Upper lobe of left lung (tissue), 6 donors: ENCODE data around the gene PTX4. TPM values are rescaled to one million over a fixed set of nuclear protein-coding genes. Genes with fewer than 3 reads are reported as not detected.

Experiments used
- ATAC-seq, 2 donors: fragments of 200-7000 bp; cut with Tn5 transposase; one replicate each; pipeline ENCODE4 v1.9.1; 2022; ENCODE audit warnings: mild to moderate bottlenecking in 2 of 2, moderate library complexity in 2 of 2; ENCODE audit not compliant: low FRiP score in 2 of 2
- DNase-seq, 2 donors: peaks; one replicate each; pipeline ENCODE4 v3.0.0-alpha.2; 2019 to 2020
- H3K27ac ChIP-seq, 4 donors: fragments of 200-600 bp; sonication (generic); one replicate each; pipeline ENCODE4 v1.5.1; 2016 to 2019
- H3K27me3 ChIP-seq, 4 donors: fragments of 200-600 bp; sonication (generic); one replicate each; pipeline ENCODE4 v1.5.1; 2017 to 2019
- H3K36me3 ChIP-seq, 4 donors: fragments of 200-600 bp; sonication (generic); one replicate each; pipeline ENCODE4 v1.5.1; 2016 to 2019
- H3K4me1 ChIP-seq, 4 donors: fragments of 200-600 bp; sonication (generic); one replicate each; pipeline ENCODE4 v1.5.1; 2018 to 2019
- H3K4me3 ChIP-seq, 4 donors: fragments of 200-600 bp; sonication (generic); one replicate each; pipeline ENCODE4 v1.5.1; 2017 to 2019; ENCODE audit warnings: mild to moderate bottlenecking in 2 of 4, moderate library complexity in 1 of 4
- H3K9me3 ChIP-seq, 4 donors: fragments of 200-600 bp; sonication (generic); one replicate each; pipeline ENCODE4 v1.5.1; 2018 to 2019
- EP300 ChIP-seq, 4 donors: sonication (generic); formaldehyde crosslinking; IDR thresholded peaks; one replicate each; pipeline ENCODE4 v1.5.1; 2017; ENCODE audit warnings: antibody characterized with exemption in 4 of 4, control low read depth in 2 of 4
- POLR2A ChIP-seq, 4 donors: fragments of 450-650 bp; IDR thresholded peaks; one replicate each; pipeline ENCODE4 v1.5.1; 2016 to 2017; ENCODE audit warnings: antibody characterized with exemption in 4 of 4, mild to moderate bottlenecking in 2 of 4
- POLR2AphosphoS5 ChIP-seq, 2 donors: sonication (generic); formaldehyde crosslinking; IDR thresholded peaks; one replicate each; pipeline ENCODE4 v1.5.1; 2017; ENCODE audit warnings: antibody characterized with exemption in 2 of 2
- WGBS, 2 donors: methylation state at CpG; one replicate each; pipeline ENCODE4 v1.1.5; 2017 to 2018; 5-methylcytosine and 5-hydroxymethylcytosine counted together
- total RNA-seq, 6 donors: library from RNA; depleted of rRNA in 4 of 6; stranded (reverse); fragments of >200 nt in 4 of 6; gene quantifications; one replicate each; pipeline versions ENCODE4 v1.1.0 to v1.2.1, GENCODE V29; 2016 to 2021
- TF ChIP-seq, protein P1 (sequence below), 6 experiments: fragments of 450-650 bp in 4 of 6; fragments of 200-600 bp in 2 of 6; sonication (generic) in 2 of 6; IDR thresholded peaks; one replicate each; pipeline ENCODE4 v1.5.1; 2016 to 2019; ENCODE audit warnings: antibody characterized with exemption in 6 of 6
- donor health status: DM: no; HTN: no; CAD: no; lungs with moderate emphysema.
- donor health status: DM: no; HTN: yes; CAD: no; lungs with severe emphysema.

PTX4 gene
- total RNA-seq, 6 donors from 2014 or later, result 0.30 to 0.34 (median 0.34) TPM; not detected in 3

DNA sequence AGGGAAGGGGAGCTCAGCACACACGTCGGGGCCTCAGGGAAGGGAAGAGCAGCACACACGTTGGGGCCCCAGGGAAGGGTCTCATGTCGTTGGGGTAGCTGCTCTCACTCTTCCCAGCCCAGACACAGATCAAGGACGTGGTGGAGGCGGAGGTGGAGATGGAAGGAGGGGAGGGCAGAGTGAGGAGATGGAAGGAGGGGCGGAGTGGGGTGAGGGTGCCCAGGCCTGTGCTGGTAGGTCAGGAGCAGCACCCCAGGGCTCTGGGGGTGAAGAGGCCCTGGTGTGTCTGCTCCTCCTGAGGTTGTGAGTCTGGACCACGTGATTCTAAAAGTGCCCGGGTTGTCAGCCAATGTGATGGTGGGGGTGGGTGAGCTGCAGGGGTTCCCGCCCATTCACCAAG, 28.8 kb downstream of the PTX4 start:
- H3K4me3 ChIP-seq, result no peak overlapping the region
- no peaks in the 10 kb centered on the region for H3K9me3 ChIP-seq
- peaks cover 12 to 78% (median 60%) of the 10 kb centered on the region in 4 donors for H3K36me3 ChIP-seq
- WGBS, 2 donors, result 84 to 86% methylated on average over 9 to 10 of the region's 10 CpGs
- DNase-seq, result peak in 1 of 2 donors; percentile 22
- ATAC-seq, result no peak
- TF ChIP-seq, protein P1, sequence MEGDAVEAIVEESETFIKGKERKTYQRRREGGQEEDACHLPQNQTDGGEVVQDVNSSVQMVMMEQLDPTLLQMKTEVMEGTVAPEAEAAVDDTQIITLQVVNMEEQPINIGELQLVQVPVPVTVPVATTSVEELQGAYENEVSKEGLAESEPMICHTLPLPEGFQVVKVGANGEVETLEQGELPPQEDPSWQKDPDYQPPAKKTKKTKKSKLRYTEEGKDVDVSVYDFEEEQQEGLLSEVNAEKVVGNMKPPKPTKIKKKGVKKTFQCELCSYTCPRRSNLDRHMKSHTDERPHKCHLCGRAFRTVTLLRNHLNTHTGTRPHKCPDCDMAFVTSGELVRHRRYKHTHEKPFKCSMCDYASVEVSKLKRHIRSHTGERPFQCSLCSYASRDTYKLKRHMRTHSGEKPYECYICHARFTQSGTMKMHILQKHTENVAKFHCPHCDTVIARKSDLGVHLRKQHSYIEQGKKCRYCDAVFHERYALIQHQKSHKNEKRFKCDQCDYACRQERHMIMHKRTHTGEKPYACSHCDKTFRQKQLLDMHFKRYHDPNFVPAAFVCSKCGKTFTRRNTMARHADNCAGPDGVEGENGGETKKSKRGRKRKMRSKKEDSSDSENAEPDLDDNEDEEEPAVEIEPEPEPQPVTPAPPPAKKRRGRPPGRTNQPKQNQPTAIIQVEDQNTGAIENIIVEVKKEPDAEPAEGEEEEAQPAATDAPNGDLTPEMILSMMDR (IDR thresholded peaks at IDR 0.05), result no peak
- TF ChIP-seq EP300 (IDR thresholded peaks at IDR 0.05) (no peak), POLR2A (IDR thresholded peaks at IDR 0.05) (no peak), POLR2AphosphoS5 (IDR thresholded peaks at IDR 0.05) (no peak)
- no peaks in the 10 kb centered on the region for H3K4me1 ChIP-seq
- H3K27ac ChIP-seq, result no peak overlapping the region
- no peaks in the 10 kb centered on the region for H3K27me3 ChIP-seq

DNA sequence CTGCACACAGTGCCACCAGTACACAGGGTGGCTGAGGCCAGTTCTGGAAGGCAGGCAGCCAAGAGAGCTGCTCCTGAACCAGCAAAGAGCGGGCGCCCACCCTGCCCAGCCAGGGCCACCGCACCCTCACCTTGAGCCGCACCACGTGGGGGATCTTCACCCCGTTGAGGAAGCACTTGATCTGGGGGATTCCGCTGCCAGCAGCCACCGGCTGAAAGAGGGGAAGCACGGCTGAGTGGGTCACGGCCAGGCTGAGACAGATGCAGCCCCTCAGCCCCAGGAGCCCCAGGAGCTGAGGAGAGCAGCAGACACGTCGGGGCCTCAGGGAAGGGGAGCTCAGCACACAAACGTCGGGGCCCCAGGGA, 29.8 kb downstream of the PTX4 start:
- WGBS, 2 donors, result 61 to 88% methylated on average over 10 to 14 of the region's 14 CpGs

DNA sequence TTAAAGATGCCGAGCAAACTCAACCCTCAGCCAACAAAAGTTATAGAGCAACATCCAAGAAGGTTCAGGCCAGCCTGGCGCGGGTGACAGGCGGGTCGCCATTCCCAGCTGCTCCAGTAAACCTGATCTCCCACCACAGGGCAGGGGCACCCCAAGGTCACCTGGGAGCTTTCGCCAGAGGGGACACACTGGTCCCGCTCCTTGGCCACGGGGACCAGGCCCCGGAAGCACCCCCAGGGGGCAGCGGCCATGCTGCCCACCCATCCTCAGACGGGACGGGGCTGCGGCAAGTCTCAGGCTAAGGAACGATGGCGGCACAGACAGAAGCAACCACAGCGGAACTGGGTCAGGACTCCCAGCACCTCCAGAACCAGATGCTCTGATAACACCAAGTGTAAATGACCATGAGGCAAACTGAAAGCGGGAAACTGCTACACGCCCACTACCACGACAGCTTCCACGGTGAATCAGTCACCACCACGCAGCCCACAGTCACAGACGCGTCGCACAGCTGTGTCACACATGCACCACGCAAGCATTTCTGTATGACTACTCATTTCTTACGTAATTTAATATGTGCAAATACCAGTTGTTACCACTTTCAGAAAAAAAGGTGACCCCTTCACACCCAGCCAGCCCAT, 30.3 kb downstream of the PTX4 start:
- H3K9me3 ChIP-seq, result no peaks in the 10 kb centered on the region
- peaks cover 21 to 83% (median 69%) of the 10 kb centered on the region in 4 donors for H3K36me3 ChIP-seq
- peak in 1 of 2 donors; percentile 58 for DNase-seq

More for the DNA sequence above, 29.8 kb downstream of the PTX4 start:
- no peak overlapping the region for H3K27ac ChIP-seq
- DNase-seq (peak in 1 of 2 donors; percentile 65), ATAC-seq (no peak)
- H3K4me1 ChIP-seq, result no peaks in the 10 kb centered on the region
- H3K27me3 ChIP-seq, result no peaks in the 10 kb centered on the region
- no peak overlapping the region for H3K4me3 ChIP-seq
- H3K9me3 ChIP-seq, result no peaks in the 10 kb centered on the region
- H3K36me3 ChIP-seq, result peaks cover 18 to 78% (median 68%) of the 10 kb centered on the region in 4 donors
- TF ChIP-seq, protein P1 (IDR thresholded peaks at IDR 0.05), result no peak
- no peak for TF ChIP-seq POLR2A (IDR thresholded peaks at IDR 0.05)
- TF ChIP-seq EP300 (IDR thresholded peaks at IDR 0.05), result no peak
- no peak for TF ChIP-seq POLR2AphosphoS5 (IDR thresholded peaks at IDR 0.05)

DNA sequence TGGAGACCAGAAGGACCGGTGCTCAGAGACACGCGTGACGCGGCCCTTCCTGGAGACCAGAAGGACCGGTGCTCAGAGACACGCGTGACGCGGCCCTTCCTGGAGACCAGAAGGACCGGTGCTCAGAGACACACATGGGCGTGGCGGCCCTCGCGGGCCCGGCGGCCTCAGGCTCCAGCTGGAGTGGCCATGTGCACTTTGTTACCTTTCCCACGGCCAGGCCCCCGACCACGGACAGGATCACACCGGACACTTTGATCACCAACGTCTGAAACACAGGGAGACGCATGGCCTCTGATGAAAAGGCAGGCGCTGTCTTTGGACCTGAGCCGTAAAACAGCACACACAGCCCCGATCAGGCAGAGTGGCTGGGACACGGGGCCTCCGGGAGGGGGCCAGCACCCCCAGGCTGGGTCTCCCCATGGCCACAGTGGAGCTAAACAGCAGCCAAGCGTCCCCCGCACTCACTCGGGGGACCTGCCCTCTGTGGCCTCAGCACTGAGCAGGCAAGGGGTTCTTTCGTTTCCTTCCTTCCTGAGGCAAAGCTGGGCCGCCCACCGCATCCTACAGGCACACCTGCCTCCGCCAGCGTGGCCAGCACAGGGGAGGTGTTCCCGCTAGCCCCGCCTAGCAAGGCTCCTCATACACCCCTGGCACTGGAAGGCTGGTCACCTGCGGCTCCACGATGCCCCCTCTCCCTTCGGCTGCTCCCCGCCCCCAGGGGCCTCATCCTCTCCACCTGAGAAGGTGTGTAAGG, 31.1 kb downstream of the PTX4 start:
- H3K4me3 ChIP-seq, result no peak overlapping the region
- no peaks in the 10 kb centered on the region for H3K9me3 ChIP-seq
- ATAC-seq (no peak), DNase-seq (peak in 1 of 2 donors; percentile 74)
- peaks cover 23 to 84% (median 74%) of the 10 kb centered on the region in 4 donors for H3K36me3 ChIP-seq
- WGBS, 2 donors, result 88 to 90% methylated on average over 28 to 41 of the region's 42 CpGs
- no peaks in the 10 kb centered on the region for H3K27me3 ChIP-seq
- H3K4me1 ChIP-seq, result no peaks in the 10 kb centered on the region
- H3K27ac ChIP-seq, result no peak overlapping the region
- TF ChIP-seq EP300 (IDR thresholded peaks at IDR 0.05) (no peak), POLR2AphosphoS5 (IDR thresholded peaks at IDR 0.05) (no peak)

More for the DNA sequence above, 30.3 kb downstream of the PTX4 start:
- H3K4me3 ChIP-seq, result no peak overlapping the region
- WGBS, 2 donors, result 92 to 95% methylated on average over 12 to 26 of the region's 26 CpGs
- H3K4me1 ChIP-seq, result no peaks in the 10 kb centered on the region
- no peak for ATAC-seq
- H3K27me3 ChIP-seq, result no peaks in the 10 kb centered on the region
- TF ChIP-seq POLR2A (IDR thresholded peaks at IDR 0.05) (no peak), EP300 (IDR thresholded peaks at IDR 0.05) (no peak), POLR2AphosphoS5 (IDR thresholded peaks at IDR 0.05) (no peak)
- TF ChIP-seq, protein P1 (IDR thresholded peaks at IDR 0.05), result no peak
- no peak overlapping the region for H3K27ac ChIP-seq

DNA sequence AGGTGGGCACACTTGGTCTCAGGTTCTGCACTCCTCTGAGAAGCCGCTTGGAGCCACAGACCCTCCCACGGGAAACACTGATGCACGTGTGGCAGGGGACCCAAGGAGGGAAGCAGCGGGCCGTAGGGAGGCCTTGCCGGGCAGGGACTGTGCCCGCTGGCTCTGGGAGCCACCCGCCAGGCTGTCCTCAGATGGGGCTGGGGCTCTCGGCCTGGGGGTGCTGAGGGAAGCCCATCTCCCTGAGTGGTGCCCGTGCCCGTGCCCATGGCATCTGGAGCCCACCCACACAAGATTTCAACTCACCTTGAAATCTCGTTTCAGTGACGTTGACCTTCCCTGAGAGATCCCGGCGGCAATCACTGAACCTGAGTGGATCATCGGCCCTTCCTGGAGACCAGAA, 31.8 kb downstream of the PTX4 start:
- no peaks in the 10 kb centered on the region for H3K4me1 ChIP-seq
- TF ChIP-seq EP300 (IDR thresholded peaks at IDR 0.05) (no peak), POLR2AphosphoS5 (IDR thresholded peaks at IDR 0.05) (no peak), POLR2A (IDR thresholded peaks at IDR 0.05) (no peak)
- TF ChIP-seq, protein P1 (IDR thresholded peaks at IDR 0.05), result no peak
- no peak overlapping the region for H3K27ac ChIP-seq
- H3K9me3 ChIP-seq, result no peaks in the 10 kb centered on the region
- H3K27me3 ChIP-seq, result no peaks in the 10 kb centered on the region
- no peak overlapping the region for H3K4me3 ChIP-seq
- peaks cover 23 to 91% (median 81%) of the 10 kb centered on the region in 4 donors for H3K36me3 ChIP-seq
- peak in 1 of 2 donors; percentile 53 for DNase-seq
- ATAC-seq, result no peak
- WGBS, 2 donors, result 74 to 93% methylated on average over 3 to 14 of the region's 16 CpGs
